CD1c-positive myeloid dendritic cell (primary cell): Measurements from ENCODE around the gene WWOX.

Experiments
- DNase-seq: peaks from one replicate; pipeline ENCODE4 v3.0.0-alpha.2; 2016; ENCODE audit errors: extremely low spot score

The WWOX gene

DNA sequence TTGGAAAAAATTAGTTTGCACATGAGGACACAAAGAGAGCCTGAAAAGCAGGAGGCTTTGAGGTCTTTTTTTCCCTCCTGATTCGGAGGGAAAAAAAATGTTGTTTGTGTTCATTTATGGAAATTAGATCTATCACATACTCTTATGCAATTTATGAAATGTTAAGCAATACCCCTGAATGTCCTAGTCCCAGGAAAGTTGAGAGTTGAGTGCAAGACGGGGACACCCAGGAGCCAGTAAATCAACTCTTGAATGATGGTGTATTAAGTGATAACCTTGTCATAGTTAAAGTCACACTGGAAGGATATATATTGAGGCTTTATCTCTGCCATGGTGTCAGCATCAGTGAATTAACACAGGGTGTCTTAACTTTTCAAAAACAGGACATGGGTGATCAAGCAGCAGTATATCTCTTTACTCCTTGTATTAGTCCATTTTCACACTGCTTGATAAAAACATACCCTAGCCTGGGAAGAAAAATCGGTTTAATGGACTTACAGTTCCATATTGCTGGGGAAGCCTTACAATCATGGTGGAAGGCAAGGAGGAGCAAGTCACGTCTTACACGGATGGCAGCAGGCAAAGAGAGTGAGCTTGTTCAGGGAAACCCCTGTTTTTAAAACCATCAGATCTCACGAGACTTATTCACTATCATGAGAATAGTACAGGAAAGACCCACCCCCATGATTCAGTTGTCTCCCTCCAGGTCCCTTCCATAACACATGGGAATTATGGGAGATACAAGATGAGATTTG, 1032.0 kb downstream of the WWOX start:
- no peak for DNase-seq

DNA sequence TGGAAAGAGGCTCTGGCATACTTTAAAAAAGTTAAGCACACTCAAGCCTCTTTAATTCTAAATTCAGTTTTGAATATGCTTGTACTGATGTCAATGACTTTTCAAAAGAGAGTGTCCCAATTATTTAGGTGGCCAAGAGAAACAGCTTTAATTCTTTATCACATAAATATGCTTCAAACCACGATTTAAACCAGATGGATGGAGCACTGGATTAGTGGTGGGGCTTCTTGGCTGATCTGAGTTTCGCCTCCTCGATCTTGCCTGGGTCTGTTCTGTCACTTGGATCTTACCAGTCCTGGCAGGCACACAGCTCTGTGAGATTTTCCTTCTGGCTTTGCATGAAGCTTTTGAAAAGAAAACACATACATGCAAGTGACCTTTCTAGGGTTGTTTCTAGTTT, 1033.2 kb downstream of the WWOX start:
- no peak for DNase-seq

DNA sequence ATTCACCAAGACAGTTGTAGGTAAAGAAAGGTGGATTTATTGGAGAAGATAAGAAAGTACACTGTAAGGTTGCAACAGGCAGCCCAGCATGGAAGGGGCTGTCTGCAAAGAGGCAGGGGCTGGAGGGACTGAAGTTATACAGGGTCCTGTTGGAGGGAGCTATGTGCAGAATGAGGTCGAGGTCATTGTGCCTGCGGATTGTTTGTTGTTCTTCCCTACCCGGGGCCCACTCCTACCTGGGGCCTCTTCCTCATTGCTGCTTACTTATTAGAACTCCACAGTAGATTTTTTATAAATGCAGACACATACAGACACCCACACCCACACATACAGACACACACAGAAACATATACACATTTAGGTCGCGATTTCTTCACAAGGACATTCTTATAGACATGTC, 1034.8 kb downstream of the WWOX start:
- no peak for DNase-seq

DNA sequence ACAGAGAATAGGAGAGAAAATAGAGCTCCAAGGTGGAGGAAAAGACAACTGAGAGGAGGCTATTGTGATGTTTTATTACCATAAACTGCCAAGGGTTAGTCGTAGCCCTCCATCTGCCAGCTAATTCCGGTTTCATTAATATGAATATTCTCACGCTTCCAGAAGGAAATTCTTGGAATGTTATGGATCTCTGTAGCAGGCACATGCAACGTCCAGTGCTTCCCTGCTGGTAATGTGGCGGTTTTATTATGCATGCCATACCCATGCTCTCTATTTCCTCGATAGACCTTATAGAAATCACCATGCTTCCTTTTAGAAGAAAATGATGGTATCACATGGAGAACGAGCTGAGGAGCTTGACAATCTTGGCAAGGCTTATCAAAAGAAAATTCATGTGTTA, 1037.5 kb downstream of the WWOX start:
- no peak for DNase-seq

- DNase-seq = no peak
These were observed 1038.0 kb downstream of the WWOX start for GRCh38 chr16:79137426-79137939.

GRCh38 chr16:79139799-79140198, 1040.3 kb downstream of the WWOX start:
- no peak for DNase-seq

- DNase-seq = no peak
These were observed 1043.6 kb downstream of the WWOX start for GRCh38 chr16:79143026-79143425.

- DNase-seq = no peak
These were observed 1050.7 kb downstream of the WWOX start for GRCh38 chr16:79150151-79150550.

DNA sequence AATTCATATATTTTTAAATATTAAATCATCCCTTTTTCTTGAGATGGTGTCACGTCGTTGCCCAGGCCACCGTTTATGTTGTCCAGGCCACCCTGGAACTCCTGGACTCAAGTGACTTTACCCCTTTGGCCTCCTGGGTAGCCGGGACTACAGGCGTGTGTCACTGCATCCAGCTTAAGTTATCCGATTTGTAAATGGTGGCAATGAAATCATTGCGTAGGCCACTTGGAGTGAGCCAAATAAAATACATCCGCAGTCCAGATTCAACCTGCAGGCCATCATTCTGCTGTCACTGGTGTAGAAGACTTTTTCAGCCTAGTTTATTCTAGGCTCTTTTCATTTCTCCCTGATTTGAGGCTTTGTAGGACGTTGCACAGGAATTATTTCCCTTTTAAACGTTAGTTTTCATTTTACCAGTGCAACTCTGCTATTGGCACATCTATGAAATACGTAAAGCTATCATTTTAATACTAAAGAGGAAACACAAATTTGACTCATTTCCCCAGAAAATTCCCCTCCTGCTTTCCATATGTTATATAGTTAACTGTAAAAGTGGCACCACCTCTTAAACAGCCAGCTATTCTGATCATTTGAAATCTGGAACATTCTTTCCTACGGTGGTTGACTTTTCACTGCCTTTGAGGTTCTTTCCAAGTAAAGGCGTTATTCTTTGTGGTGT, 1051.3 kb downstream of the WWOX start:
- peak; percentile 59 for DNase-seq

GRCh38 chr16:79154086-79154485, 1054.6 kb downstream of the WWOX start:
- no peak for DNase-seq

DNA sequence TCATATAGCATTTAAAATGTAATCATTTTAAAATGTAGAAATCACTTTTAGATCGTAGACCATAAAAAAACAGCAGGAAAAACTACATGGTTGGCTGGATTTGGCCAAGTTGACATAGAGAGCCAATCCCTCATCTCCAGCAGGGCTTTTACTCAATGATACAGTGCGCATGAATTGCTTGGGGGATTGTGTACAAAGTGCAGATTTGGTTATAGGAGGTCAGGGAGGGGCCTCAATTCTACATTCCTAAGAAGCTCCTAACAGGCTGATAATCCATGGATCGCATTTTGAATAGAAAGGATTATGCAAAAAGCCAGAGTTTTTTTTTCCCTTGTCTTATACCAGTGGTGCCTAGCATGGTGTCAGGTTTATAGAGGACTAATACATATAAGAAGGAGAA, 1056.0 kb downstream of the WWOX start:
- DNase-seq = no peak

DNA sequence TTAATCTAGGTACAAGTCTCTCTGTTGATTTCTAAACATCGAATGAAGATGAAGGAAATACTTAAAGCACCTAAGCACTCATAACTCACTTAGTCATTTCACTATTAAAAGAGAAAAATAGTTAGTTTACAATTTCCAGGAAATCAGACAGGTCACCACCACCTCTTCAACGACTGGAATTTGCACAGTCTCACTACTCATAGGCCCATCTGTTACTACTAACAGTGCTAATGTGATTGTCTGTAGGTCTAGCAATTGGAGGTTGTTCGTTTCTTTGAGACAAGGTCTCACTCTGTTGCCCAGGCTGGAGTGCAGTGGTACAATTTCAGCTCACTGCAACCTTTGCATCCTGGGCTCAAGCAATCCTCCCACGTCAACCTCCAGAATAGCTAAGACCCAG, 1056.5 kb downstream of the WWOX start:
- DNase-seq = no peak

DNA sequence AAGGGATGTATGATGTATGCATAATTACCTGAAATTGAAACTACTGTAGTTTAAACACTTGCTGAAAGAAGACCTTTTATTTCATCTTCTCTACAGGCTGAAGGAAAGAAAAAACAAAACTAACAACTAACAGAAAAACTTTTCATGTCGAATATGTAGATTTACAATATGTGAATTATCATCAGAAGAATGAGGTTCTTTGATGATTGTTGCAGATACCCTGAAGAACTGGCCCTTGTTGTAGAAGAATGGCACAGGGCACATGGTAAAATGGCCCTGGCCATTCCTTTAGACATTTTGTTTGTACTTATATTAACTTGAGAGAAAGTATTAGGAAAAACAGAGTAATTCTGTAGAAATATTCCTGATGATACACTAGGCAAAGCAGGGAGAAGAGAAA, 1057.3 kb downstream of the WWOX start:
- DNase-seq = no peak

DNA sequence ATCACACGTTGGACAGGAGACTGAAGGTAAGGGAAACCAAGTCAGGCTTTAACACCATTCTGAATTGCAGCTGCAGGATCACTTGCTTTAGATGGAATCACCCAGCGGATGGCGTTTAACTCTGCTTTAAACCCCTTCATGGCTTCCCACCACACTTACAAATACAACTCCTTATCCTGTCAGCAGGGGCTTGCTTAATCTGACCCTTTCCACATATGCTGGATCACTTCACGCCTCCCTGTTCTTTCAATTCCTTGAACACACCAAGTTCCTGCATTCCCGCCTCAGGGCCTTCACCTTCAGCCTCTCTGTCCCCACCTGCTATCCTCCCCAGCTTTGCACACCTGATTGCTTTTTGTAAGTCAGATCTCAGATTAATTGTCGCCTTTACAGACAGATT, 1058.9 kb downstream of the WWOX start:
- DNase-seq = no peak

- DNase-seq = no peak
These were observed 1060.0 kb downstream of the WWOX start for GRCh38 chr16:79159261-79160049.

- DNase-seq = no peak
These were observed 1063.5 kb downstream of the WWOX start for GRCh38 chr16:79162977-79163376.

DNA sequence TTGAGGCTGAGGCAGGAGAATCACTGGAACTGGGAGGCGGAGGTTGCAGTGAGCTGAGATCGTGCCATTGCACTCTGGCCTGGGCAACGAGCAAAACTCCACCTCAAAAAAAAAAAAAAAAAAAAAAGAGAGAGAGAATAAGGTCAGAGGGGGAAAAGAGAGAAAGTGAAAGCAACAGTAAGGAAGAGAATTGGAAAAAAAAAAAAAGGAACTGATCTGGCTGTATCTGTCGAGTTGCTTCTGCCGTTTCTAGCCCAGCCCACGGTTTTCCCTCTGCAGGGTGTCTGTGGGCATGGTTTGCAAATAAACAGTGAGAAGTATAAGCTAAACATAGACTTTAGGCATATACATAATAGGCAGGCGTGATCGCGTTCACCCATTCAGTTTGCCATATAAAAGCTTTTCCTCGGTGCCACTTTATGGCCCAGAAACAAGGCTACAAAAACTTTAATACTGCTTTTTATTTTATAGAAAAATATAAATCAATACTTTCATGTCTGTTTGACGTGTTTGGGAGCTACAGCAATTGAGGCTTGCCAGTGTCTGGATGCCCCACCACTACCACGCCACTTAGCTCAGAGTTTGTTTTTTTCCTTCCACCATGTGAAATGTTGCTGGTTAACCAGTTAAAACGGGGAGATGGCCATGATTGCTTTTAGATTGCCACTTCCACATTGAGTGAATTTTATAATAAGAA, 1064.4 kb downstream of the WWOX start:
- DNase-seq = peak; percentile 82

DNA sequence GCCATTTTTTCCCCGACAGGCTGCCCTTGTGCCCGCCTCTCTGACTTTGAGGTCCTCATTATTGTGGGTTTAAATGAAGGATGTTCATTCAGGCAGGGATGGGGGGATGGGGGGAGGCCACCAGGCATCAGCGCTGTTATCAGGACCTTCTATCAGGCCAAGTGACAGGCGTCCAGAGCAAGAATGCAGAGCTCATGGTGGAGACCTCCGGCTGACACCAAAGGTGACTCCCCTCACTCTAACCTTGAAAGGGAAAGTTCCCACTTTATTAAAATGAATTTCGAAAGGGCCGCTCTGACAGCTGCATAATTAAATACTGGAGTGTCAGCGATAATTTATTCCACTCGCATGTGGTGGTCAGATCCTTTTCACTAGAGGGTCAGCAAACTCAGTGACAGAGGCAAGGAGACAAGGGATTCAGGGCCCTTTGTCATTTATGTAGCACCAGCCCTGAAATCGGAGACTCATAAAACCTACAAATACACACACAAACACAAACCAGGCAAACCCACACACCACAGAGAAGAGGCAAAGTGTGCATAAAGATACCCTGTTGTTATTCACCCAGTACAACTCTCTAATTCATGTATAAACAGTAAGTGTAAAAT, 1065.0 kb downstream of the WWOX start:
- no peak for DNase-seq

DNA sequence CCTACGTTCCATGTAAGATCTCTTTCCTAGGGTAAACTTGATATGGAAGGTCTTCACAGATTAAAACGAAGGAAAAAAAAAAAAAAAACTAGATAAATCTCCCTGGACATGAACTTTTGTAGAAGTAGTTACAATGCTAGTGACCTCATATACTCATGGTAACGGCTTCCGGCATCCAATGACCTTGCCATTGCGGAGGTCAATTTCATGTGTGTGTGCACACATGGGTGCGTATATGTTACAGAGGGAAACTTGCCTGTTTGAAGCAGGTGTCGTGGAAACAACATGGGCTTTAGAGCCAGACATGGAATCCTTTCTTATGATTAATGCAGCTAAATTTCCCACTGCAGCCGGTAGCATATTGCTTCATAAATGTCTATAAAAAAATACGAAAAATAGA, 1065.6 kb downstream of the WWOX start:
- no peak for DNase-seq

- no peak for DNase-seq
These were observed 1066.1 kb downstream of the WWOX start for GRCh38 chr16:79165506-79165905.

DNA sequence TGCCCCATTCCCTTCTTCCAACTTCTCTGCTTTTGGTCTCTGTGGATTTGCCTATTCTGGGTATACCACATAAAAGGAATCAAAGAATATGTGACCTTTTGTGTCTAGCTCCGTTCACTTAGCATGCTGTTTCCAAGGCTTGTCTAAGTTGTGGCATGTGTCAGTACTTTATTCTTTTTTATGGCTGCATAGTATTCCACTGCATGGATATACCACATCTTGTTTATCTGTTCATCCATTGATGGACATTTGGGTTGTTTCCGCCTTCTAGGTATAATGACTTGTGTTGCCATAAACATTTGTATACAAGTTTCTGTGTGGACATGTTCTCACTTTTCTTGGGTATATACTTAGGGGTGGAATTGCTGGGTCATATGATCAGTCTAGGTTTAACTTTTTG, 1068.4 kb downstream of the WWOX start:
- no peak for DNase-seq

GRCh38 chr16:79168321-79168720, 1068.9 kb downstream of the WWOX start:
- DNase-seq = no peak
